ENCODE results near the gene LIN7C.

LIN7C gene

GRCh38 chr11:27507557-27508322, 1.2 kb upstream of the LIN7C start:
- no peak for DNase-seq

GRCh38 chr11:27505781-27506180, 788 bp downstream of the LIN7C start:
- DNase-seq: no peak

GRCh38 chr11:27504205-27504604, 2.4 kb downstream of the LIN7C start:
- DNase-seq: no peak

GRCh38 chr11:27501100-27501499, 5.5 kb downstream of the LIN7C start:
- no peak for DNase-seq

DNA sequence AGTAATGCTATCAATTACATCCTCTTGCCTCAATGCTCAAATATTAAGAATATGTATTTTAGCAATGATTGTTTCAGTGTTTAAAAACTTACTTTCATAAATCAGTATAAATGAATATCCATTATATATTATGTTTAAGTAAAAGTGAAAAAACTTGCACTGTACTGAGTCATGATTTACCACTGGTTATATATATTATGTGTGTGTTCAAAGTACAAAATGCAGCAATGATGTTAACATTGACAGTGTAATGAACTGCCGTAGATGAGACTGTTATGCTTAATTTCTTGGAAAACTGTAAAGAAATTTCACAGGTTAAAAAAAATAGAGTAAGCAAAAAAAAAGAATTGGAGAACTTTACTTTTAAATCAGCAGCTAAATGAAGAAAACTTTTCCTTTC, 8.7 kb downstream of the LIN7C start:
- no peak for DNase-seq

DNA sequence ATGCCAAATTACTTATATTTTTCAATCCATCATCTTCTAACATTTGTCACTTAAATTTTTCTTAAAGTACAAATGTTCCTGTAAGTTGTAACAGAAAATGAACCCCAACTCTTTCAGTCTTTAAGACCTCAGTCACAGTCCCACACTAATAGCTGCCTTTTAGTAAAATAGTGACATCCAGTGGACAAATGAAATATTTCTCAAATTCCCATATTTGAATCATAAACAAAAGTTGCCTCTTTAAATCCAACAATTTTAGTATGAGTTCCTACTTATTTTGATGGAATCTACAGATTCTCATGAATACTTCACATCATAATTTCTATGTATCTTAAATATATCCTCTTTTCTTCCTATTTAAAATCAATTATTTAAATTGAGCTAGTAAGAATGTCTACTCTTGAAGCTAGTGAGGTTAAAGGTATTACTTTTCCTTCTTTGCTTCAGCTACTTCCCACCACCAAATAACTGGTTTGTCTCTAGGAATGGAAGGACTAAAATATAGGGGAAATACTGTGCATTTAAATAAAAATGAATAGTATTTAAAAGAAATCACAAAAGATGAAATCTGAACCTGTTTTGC, 9.2 kb downstream of the LIN7C start:
- DNase-seq: no peak

DNA sequence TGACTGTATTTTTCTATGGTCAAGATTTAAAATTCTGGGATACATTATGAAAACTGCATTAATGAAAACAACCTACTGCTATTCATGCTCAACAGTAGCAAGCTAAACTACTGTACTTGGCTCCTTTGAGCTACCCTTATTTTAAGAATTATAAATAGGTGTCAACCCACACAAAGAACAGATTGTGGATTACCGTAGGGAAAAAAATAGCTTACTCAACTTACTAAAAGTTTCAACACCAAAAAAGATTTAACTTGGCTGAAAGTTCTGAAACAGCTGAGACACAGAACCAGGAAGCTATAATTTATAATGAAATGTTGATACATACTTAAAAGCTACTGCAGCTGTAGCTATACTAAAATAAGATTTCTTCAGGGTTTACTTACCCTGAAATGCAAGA, 10.1 kb downstream of the LIN7C start:
- DNase-seq: no peak

DNA sequence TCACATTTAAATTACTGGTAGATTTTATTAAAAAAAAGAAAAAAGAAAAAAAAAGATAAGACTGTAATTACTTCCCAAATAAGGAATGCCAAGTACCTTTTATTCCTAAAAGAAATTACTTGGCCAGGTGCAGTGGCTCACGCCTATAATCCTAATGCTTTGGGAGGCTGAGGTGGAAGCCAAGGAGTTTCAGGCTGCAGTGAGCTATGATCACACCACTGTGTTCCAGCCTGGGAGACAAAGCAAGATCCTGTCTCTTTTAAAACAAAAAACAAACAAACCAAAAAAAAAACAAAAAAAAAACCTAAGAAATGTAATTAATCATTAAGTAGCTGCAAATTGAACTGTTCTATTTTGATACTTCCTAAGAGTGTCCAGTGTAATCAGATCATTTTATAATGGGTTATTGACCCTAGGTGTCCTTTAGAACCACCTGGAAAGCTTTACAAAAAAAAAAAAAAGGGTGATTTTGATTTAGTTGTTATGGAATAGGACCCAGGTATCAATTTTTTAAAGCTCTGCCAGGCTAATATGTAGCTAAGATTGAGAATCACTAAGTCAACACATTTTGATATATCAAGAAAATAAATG, 10.8 kb downstream of the LIN7C start:
- DNase-seq: no peak

DNA sequence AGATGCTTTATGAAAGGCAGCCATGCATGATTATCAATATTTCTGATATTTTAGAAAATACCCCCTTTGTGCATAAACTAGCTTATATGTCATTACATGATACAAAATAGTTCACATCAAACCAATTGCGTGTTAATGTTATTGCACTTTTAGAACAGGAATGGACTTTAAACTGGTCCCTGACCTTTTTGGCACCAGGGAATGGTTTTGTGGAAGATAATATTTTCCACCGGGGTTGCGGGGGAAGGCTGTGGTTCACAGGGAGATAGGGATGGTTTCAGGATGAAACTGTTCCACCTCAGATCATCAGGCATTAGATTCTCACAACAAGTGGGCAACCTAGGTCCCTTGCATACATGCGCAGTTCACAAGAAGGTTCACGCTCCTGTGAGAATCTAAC, 17.5 kb downstream of the LIN7C start:
- DNase-seq: no peak

DNA sequence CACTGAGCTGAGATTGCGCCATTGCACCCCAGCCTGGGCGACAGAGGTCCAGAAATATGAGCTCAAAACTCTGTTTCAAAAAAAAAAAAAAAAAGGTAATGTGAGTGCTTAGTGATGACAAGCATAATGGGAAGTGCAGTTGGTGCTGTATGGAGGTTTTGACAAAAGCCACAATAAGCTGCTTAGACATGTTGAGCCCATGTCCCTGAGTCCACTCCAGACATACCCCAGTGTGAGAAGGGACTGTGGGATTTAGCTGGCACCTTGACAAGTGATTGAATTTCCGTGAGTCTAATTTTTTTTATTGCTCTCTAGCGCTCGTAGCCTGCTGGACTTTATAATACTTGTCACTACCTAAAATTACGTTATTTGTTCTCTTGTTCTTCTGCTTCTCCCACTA, 18.9 kb downstream of the LIN7C start:
- DNase-seq: no peak

- DNase-seq: no peak
Observed at GRCh38 chr11:27485930-27486773, 20.4 kb downstream of the LIN7C start.

DNA sequence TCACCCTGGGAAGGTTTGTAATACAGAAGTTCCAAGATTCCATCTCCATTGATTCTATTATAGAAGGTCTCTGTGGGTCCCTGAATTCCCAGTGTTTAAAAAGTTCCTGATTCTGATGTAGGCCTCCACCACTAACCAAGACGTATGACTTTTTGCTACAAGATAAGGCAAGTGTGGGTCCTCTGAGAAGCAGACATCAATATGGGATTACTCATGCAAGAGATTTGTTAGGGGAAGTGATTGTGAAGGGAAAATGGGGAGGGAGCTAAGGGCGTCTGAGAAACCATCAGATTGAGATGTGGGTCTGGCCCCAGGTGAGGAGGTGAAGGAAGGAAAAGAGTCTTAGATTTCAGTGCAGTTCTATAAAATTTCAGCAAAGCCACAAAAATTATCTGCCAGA, 23.8 kb downstream of the LIN7C start:
- DNase-seq: no peak

DNA sequence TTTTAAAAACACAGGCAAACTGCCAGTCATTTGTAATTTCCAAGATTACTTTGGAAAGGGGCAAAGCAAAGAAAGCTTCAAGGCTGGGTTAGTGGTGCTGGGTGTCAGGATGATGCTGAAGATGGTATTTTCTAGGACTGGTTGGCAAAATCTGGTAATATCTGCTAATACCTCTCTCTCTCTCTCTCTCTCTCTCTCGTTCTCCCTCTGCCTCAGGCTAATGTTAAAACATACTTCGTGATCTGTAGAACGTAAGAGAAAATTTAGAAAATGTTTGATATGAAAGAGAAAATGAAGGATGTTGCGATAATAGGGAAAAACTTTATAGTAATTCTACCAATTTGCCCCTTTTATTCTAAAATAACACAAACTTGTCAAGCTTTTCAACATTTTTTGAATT, 24.6 kb downstream of the LIN7C start:
- DNase-seq: no peak

DNA sequence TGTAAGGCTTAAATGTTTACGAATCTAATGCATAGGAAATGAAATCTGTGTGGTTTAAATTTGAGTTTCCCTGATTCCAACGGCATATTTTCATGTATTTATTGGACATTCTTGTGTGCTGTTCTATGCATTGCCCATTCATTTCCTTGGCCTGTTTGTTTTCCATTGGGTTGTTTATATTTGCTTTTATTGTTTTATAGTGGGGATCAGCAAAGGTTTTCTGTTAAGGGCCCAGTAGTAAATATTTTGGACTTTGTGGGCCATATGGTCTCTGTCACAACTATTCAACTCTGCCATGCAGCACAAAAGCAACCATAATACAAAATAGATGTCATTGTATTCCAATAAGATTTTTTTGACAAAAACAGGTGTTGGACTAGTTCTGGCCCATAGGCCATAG, 28.7 kb downstream of the LIN7C start:
- no peak for DNase-seq

GRCh38 chr11:27477243-27477642, 29.3 kb downstream of the LIN7C start:
- no peak for DNase-seq

DNA sequence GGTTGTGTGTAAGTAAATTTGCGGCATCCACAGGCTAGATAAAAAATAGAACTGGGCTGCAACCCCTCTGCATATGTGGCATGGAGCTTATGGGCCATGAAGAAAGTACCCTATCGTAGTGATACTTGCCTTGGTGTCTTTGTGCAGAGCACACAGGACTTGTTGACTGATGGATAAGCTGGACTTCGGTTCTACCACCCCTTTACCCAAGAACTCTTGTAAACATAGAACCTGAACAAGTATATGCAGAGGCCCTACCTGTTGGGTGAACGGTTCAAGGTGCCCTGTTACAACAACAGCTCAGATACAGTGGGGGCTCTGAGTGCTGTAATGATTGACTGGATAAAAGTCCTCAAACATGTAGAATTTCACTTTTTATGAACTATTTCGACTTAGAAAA, 30.9 kb downstream of the LIN7C start:
- DNase-seq: no peak

DNA sequence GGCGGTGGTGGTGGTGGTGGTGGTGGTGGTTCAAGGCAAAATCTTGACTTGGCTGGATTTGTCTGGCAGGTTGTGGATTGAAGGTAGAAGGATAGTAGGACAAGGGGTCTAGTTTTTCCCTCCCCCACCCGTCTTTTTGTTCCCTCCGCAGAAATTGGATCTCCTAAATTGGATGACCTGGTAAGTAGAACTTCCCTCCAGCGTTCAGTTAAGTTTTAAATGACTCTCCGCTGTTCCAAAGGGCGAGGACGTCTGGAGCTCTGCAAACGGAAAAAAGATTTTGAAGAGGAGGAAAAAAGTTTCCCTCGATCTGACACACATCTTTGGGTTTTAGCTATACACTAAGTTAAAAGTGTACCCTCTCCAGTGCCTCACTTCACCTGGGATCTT, 33.6 kb downstream of the LIN7C start:
- no peak for DNase-seq

DNA sequence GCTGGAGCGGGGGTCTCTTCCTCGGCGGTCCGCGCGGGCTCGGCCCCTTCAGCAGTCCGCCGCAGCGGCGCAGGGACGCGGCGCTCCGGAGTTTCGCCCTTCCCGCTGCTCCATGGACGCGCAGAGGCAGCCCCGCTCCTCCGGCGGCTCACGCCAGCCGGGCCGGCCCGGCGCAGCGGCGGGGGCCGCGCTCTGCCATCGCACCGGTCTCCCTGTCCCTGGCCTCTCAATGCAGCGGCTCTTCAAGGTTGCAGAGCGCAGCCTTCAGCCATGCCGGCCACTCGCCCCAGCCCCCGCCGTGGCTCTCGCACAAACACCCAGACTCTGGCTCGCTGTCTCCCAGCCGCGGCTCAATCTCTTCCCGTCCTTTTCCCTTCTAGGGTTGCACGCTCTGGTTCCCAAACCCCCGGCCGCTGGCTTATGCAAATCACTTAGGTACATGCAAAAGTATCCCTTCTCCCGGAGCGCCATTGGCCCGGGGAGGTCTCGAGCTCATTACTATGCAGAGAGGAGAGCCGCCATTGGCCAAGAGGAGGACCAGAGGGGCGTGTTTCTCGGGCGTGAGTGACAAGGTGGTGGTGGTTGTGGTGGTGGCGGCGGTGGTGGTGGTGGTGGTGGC, 34.1 kb downstream of the LIN7C start, which contains the start of gene LGR4:
Gene LGR4 (minus strand): TSS at position 393 of the 619 bp plus-strand sequence. CDS start 488 bp downstream, outside the sequence.
- DNase-seq: peak; percentile 73

- no peak for DNase-seq
Observed at GRCh38 chr11:27471589-27472397, 34.8 kb downstream of the LIN7C start.

DNA sequence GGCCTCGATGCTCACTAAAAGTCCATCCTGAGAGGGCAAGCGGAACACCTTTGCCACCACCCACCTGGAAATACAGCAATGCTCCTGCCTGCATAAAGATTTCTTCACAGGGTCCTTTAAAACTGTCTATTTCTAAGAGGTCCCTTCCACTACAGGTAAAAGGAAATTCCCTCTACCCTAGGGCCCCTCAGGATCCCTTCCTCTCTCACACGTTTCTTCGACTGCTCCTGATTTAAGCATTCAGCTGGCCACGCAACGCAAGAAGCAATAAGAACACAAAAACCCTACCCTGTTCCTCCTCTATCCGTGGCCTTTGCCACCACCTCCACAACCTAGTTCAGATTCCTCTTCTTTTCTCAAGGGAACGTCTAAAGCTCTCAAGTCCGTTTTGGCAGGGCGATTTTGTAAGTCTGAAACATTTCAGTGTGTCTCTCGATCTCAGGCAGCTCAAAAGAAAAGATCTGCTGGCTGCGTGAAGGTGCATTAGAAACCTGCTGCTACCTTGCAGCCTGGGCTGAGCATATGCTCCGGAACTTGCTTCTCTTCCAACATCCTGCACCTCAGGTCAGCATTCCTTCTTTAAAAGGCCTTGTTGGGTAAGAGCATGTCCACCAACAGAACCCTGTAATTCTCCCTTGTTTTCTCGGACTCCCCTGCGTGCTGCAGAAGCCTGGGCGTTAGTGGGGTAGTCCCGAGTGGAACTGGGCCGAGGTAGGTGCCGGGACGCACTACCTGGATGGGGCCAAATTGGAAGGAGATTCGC, 35.6 kb downstream of the LIN7C start:
- DNase-seq: no peak

DNA sequence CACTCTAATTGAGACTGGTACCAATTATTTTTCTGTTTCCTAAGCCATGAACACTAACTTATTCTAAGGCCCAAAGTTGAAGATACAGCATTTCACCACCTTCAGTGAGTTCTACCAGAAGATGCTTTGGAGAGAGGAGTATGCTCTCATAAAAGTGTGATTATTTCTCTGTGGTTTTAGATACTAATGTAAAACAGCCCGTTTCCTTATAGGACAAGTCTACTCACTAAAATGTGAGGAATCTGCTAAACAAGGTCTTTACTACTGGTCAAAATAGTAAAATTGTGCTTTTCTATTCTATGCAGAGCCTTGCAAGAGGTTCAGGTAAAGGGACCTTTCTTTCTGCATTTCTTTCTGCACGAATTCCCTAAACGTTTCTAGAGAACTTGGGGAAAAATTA, 36.4 kb downstream of the LIN7C start:
- DNase-seq: no peak
